HepG2 (cell line): ENCODE measurements around the gene KXD1. TPM values are rescaled to one million over a fixed set of nuclear protein-coding genes. Genes with fewer than 3 reads are reported as not detected.
"Not testable (repeated sequence)": the region's sequence is repeated elsewhere in the genome, so short reads cannot be mapped to it uniquely, and the experiment has no call there.

Source experiments
- ATAC-seq: fragments of 200-7000 bp; cut with Tn5 transposase; 3 replicates; pipeline ENCODE4 v1.9.1; 2020; ENCODE audit warnings: mild to moderate bottlenecking, moderate library complexity
- BruUV-seq: library from RNA; stranded (reverse); fragments of 400-500 nt; replicated peaks from 2 replicates; lab custom pipeline; 2021; lab: Mats Ljungman, UMichigan
- CTCF ChIA-PET: fragments of 300-600 bp; formaldehyde crosslinking; extraction: SDS; loops from one replicate; lab custom pipeline; 2021; ENCODE audit warnings: low total read pairs, inconsistent platforms, low intra/inter-chr PET ratio; lab: Yijun Ruan, JAX
- POLR2A ChIA-PET: fragments of 350-600 bp; sonication (Branson Sonifier 250); formaldehyde crosslinking; loops from one replicate; lab custom pipeline; 2020; ENCODE audit warnings: antibody characterized with exemption, inconsistent platforms; lab: Yijun Ruan, JAX
- DNase-seq: peaks from one replicate; pipeline ENCODE4 v3.0.0-alpha.2; 2015; ENCODE audit warnings: low spot score
- FAIRE-seq: peaks from 3 replicates; lab custom pipeline; 2011; peaks lifted over from hg19 to GRCh38; lab: Jason Lieb, UNC
- H2AFZ ChIP-seq: one replicate; pipeline ENCODE4 v1.6.1; 2011; ENCODE audit warnings: low read length, inconsistent platforms
- H3K27ac ChIP-seq: fragments of 300-600 bp; 3 replicates; pipeline ENCODE4 v1.8.0; 2011; ENCODE audit warnings: mixed run types, mild to moderate bottlenecking, mixed read lengths, low read length, inconsistent platforms; ENCODE audit not compliant: insufficient read depth; ENCODE audit errors: extremely low read length
- H3K27me3 ChIP-seq, 2 experiments: fragments of 200-600 bp in 1 of 2; 2 replicates in 1 of 2; 3 replicates in 1 of 2; pipeline versions ENCODE4 v1.6.0 to v1.8.0; 2011; ENCODE audit warnings: low read length in 2 of 2, mild to moderate bottlenecking in 2 of 2, moderate library complexity in 2 of 2, inconsistent platforms in 1 of 2; ENCODE audit not compliant: insufficient read depth in 2 of 2, control insufficient read depth in 1 of 2
- H3K36me3 ChIP-seq, 2 experiments: fragments of 200-600 bp in 1 of 2; replicated peaks in 1 of 2; 2 replicates in 1 of 2; 3 replicates in 1 of 2; pipeline versions ENCODE4 v1.5.1 to v1.8.0; 2011; ENCODE audit warnings: low read length in 2 of 2, inconsistent platforms in 1 of 2; ENCODE audit not compliant: insufficient read depth in 2 of 2, control insufficient read depth in 1 of 2
- H3K4me1 ChIP-seq: 2 replicates; pipeline ENCODE4 v1.5.1; 2012; ENCODE audit warnings: low read length, inconsistent platforms; ENCODE audit not compliant: insufficient read depth
- H3K4me2 ChIP-seq: 2 replicates; pipeline ENCODE4 v1.6.0; 2011; ENCODE audit warnings: low read depth, low read length, inconsistent platforms
- H3K4me3 ChIP-seq, 3 experiments: fragments of 200-600 bp in 1 of 3; sonication (generic), shearing (Covaris generic) in 1 of 3; replicated peaks in 1 of 3; 2 replicates each; pipeline ENCODE4 v1.5.1; 2011 to 2016; ENCODE audit warnings: low read length in 3 of 3, inconsistent platforms in 2 of 3, low read depth in 2 of 3, mild to moderate bottlenecking in 2 of 3, control low read depth in 1 of 3, mixed read lengths in 1 of 3; ENCODE audit not compliant: insufficient read depth in 1 of 3
- H3K79me2 ChIP-seq: one replicate; pipeline ENCODE4 v1.6.1; 2011; ENCODE audit warnings: low read length, inconsistent platforms; ENCODE audit not compliant: insufficient read depth
- H3K9ac ChIP-seq: 2 replicates; pipeline ENCODE4 v1.6.0; 2011; ENCODE audit warnings: mild to moderate bottlenecking, low read depth, low read length, inconsistent platforms; ENCODE audit not compliant: insufficient read depth
- H3K9me3 ChIP-seq: 2 replicates; pipeline ENCODE4 v1.5.1; 2012; ENCODE audit warnings: mild to moderate bottlenecking, low read length
- H4K20me1 ChIP-seq: 2 replicates; pipeline ENCODE4 v1.6.0; 2011; ENCODE audit warnings: inconsistent platforms, mild to moderate bottlenecking, low read length, moderate library complexity; ENCODE audit not compliant: insufficient read depth
- AGO1 ChIP-seq: fragments of 200-400 bp; formaldehyde crosslinking; IDR thresholded peaks from 2 replicates; pipeline ENCODE4 v1.6.1; 2017; ENCODE audit warnings: mild to moderate bottlenecking, low read depth, low read length, moderate library complexity; ENCODE audit not compliant: poor library complexity, severe bottlenecking
- AGO2 ChIP-seq: fragments of 200-400 bp; formaldehyde crosslinking; optimal IDR thresholded peaks from 2 replicates; pipeline ENCODE3; 2017; ENCODE audit warnings: mild to moderate bottlenecking, low read depth, low read length, moderate library complexity
- ARNT ChIP-seq: fragments of 450-650 bp; IDR thresholded peaks from 2 replicates; pipeline ENCODE4 v1.6.1; 2017
- CBX1 ChIP-seq: IDR thresholded peaks from one replicate; pipeline ENCODE4 v1.6.1; 2016; ENCODE audit warnings: antibody characterized with exemption, low read depth
- MBNL3 ChIP-seq: fragments of 250-450 bp; sonication (Bioruptor Pico); conservative IDR thresholded peaks from 2 replicates; pipeline ENCODE4 v1.8.0; 2022; ENCODE audit warnings: mild to moderate bottlenecking, inconsistent platforms
- PHF8 ChIP-seq: sonication (generic); formaldehyde crosslinking; IDR thresholded peaks from 2 replicates; pipeline ENCODE4 v1.5.0; 2020; ENCODE audit warnings: missing genetic modification reagents
- RAD51 ChIP-seq: fragments of 450-650 bp; IDR thresholded peaks from 2 replicates; pipeline ENCODE4 v1.6.1; 2016; ENCODE audit warnings: borderline replicate concordance
- ZEB1 ChIP-seq: IDR thresholded peaks from 2 replicates; pipeline ENCODE4 v1.6.1; 2012; ENCODE audit warnings: mild to moderate bottlenecking, low read depth, inconsistent platforms; ENCODE audit not compliant: insufficient replicate concordance
- ZNF263 ChIP-seq: sonication (generic); formaldehyde crosslinking; IDR thresholded peaks from 2 replicates; pipeline ENCODE4 v1.4.0; 2020; ENCODE audit warnings: missing genetic modification reagents
- ZSCAN12 ChIP-seq: sonication (generic); formaldehyde crosslinking; IDR thresholded peaks from 2 replicates; pipeline ENCODE4 v1.9.0; 2021; ENCODE audit warnings: mild to moderate bottlenecking, missing genetic modification reagents
- WGBS: methylation state at CpG from one replicate; pipeline ENCODE4 v1.1.6; 2017; ENCODE audit warnings: low lambda C conversion rate; 5-methylcytosine and 5-hydroxymethylcytosine counted together
- in situ Hi-C: cut with HindIII; loops from 2 replicates; pipeline ENCODE4 v1.10.0; 2017; ENCODE audit warnings: low pct_unique_long_range_greater_than_20kb; ENCODE audit not compliant: extremely low pct_ligation_motif_present
- intact Hi-C: fragments of 100-400 bp; cut with micrococcal nuclease; formaldehyde crosslinking; loops from one replicate; pipeline ENCODE4 v1.10.0; 2022; ENCODE audit not compliant: unreplicated experiment
- polyA plus RNA-seq, 8 experiments: library from polyadenylated mRNA; depleted of rRNA in 3 of 8; stranded (reverse) in 7 of 8; unstranded in 1 of 8; fragments of >200 nt; fragmentation: Illumina TruSeq in 4 of 8; extraction: Trizol in 4 of 8; gene quantifications; 2 replicates each; pipeline versions ENCODE4 v1.2.1 to v1.2.3, GENCODE V29; 2011 to 2016; ENCODE audit warnings: low read depth in 4 of 8, missing spikeins in 1 of 8, mixed read lengths in 1 of 8; ENCODE audit not compliant: insufficient read depth in 1 of 8
- total RNA-seq, 5 experiments: library from RNA; depleted of rRNA; stranded (reverse); fragments of >200 nt; fragmentation: Illumina TruSeq; extraction: Trizol; gene quantifications; 2 replicates each; pipeline ENCODE4 v1.2.3, GENCODE V29; 2016; ENCODE audit warnings: low read depth in 1 of 5
- TF ChIP-seq, protein P1 (sequence below): sonication (generic); formaldehyde crosslinking; IDR thresholded peaks from 2 replicates; pipeline ENCODE4 v1.4.0; 2020; ENCODE audit warnings: missing genetic modification reagents
- TF ChIP-seq, protein P2 (sequence below): sonication (generic); formaldehyde crosslinking; conservative IDR thresholded peaks from 2 replicates; pipeline ENCODE4 v1.4.0; 2020; ENCODE audit warnings: missing genetic modification reagents
- TF ChIP-seq, protein P3 (sequence below): sonication (generic); formaldehyde crosslinking; IDR thresholded peaks from 2 replicates; pipeline ENCODE4 v1.9.0; 2021; ENCODE audit warnings: missing genetic modification reagents, mild to moderate bottlenecking, borderline replicate concordance

Gene KXD1
- total and polyA plus RNA-seq, 2 of the 13 experiments (the other 11 are each of a cell fraction or from before 2014, with no cell fraction given): 44.6 to 143 TPM

DNA sequence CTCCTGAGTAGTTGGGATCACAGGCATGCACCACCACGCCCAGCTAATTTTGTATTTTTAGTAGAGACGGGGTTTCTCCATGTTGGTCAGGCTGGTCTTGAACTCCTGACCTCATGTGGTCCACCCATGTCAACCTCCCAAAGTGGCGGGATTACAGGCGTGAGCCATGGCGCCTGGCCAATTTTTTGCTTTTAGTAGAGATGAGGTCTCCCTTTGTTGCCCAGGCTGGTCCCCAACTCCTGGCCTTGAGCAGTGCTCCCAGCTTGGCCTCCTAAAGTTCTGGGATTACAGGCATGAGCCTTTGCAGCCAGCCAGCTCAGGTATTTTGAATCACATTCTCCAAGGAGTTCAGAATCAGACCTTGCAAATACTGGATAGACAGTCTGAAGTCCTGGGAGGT is 35.1 kb downstream of the KXD1 start:
- WGBS: 97% methylated on average over 5 of the region's 5 CpGs
- BruUV-seq, intact Hi-C loops, H3K4me3 ChIP-seq, ATAC-seq, CTCF ChIA-PET, H3K27ac ChIP-seq, H3K79me2 ChIP-seq, DNase-seq, FAIRE-seq, H3K9ac ChIP-seq, H3K27me3 ChIP-seq, H3K4me2 ChIP-seq, H2AFZ ChIP-seq, POLR2A ChIA-PET, H4K20me1 ChIP-seq, H3K9me3 ChIP-seq: not testable (repeated sequence)
- peaks cover 4 to 28% of the 10 kb centered on the region in 2 experiments; a peak in 4 of 5 replicates for H3K36me3 ChIP-seq
- peaks cover 16% of the 10 kb centered on the region for H3K4me1 ChIP-seq
- in situ Hi-C loops: loop anchor here (5.0 kb wide), 1 partner anchor 85 kb away; no protein-coding TSS in a partner anchor
- TF ChIP-seq, protein P1, sequence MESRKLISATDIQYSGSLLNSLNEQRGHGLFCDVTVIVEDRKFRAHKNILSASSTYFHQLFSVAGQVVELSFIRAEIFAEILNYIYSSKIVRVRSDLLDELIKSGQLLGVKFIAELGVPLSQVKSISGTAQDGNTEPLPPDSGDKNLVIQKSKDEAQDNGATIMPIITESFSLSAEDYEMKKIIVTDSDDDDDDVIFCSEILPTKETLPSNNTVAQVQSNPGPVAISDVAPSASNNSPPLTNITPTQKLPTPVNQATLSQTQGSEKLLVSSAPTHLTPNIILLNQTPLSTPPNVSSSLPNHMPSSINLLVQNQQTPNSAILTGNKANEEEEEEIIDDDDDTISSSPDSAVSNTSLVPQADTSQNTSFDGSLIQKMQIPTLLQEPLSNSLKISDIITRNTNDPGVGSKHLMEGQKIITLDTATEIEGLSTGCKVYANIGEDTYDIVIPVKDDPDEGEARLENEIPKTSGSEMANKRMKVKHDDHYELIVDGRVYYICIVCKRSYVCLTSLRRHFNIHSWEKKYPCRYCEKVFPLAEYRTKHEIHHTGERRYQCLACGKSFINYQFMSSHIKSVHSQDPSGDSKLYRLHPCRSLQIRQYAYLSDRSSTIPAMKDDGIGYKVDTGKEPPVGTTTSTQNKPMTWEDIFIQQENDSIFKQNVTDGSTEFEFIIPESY: peak; percentile 92
- peak; percentile 90 for TF ChIP-seq ZNF263 (CRISPR knock-in tag)

DNA sequence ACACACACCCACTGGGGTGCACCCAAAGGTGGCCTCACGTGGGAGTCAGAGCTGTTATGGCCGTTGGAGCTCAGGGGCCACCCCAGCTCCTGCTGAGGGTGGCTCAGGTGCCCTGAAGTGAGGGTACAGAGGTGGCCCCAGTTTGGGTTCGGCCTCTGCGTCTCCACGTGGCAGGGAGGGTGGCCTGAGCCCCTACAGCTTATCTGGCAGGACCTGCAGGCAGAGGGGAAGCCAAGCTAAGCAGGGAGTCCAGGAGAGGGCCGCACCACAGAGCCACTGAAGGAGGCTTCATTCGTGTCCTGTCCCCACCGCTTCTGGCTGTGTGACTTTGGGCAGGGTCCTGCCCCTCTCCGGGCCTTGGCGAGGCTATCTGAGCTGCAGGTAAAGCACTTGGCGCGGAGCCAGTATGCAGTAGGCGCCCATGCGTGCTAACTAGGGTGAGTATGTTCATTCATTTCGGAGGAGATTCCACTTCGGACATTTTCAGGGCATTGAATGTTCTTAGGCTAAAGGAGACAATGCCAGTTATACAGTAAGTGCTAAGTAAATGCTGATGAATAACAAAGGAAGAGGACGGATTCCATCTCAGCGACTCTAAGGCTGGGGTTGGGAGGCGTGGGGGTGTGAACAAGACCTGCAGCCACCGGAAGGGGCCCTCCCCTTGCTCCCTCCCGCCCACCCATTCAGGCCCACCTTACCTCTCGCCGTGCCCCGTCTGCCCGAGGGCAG is 35.9 kb downstream of the KXD1 start:
- FAIRE-seq: no peak
- ChIA-PET CTCF (no interaction called here), POLR2A (no interaction called here)
- TSS peak; percentile 22 for BruUV-seq
- no peak for ATAC-seq
- peaks cover 16% of the 10 kb centered on the region for H3K4me1 ChIP-seq
- intact Hi-C loops (no loop called here), in situ Hi-C loops (loop anchor here (5.0 kb wide), 1 partner anchor 84 kb away; no protein-coding TSS in a partner anchor)
- no peak overlapping the region for H3K4me3 ChIP-seq
- H3K4me2 ChIP-seq: no peak overlapping the region
- H3K79me2 ChIP-seq: no peaks in the 10 kb centered on the region
- 0 out of 2 replicates have a peak, but pooled peaks cover 2% of the 10 kb centered on the region for H4K20me1 ChIP-seq
- no peak for DNase-seq
- WGBS: 93% methylated on average over 16 of the region's 25 CpGs
- H3K9me3 ChIP-seq: no peaks in the 10 kb centered on the region
- no peak overlapping the region for H2AFZ ChIP-seq
- no peak overlapping the region for H3K9ac ChIP-seq
- H3K27me3 ChIP-seq: no peaks in the 10 kb centered on the region
- no peak overlapping the region for H3K27ac ChIP-seq
- H3K36me3 ChIP-seq: peaks cover 8 to 32% of the 10 kb centered on the region in 2 experiments; a peak in 4 of 5 replicates
- no peak for TF ChIP-seq CBX1
- no peak for TF ChIP-seq ZSCAN12 (CRISPR knock-in tag)
- TF ChIP-seq, protein P2, sequence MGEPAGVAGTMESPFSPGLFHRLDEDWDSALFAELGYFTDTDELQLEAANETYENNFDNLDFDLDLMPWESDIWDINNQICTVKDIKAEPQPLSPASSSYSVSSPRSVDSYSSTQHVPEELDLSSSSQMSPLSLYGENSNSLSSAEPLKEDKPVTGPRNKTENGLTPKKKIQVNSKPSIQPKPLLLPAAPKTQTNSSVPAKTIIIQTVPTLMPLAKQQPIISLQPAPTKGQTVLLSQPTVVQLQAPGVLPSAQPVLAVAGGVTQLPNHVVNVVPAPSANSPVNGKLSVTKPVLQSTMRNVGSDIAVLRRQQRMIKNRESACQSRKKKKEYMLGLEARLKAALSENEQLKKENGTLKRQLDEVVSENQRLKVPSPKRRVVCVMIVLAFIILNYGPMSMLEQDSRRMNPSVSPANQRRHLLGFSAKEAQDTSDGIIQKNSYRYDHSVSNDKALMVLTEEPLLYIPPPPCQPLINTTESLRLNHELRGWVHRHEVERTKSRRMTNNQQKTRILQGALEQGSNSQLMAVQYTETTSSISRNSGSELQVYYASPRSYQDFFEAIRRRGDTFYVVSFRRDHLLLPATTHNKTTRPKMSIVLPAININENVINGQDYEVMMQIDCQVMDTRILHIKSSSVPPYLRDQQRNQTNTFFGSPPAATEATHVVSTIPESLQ (CRISPR knock-in tag): no peak
- peak; percentile 92 for TF ChIP-seq AGO2
- no peak for TF ChIP-seq PHF8
- TF ChIP-seq ZEB1: no peak
- TF ChIP-seq AGO1: peak; percentile 44
- TF ChIP-seq RAD51: no peak
- TF ChIP-seq MBNL3 (CRISPR knock-in tag): no peak
- TF ChIP-seq, protein P3, sequence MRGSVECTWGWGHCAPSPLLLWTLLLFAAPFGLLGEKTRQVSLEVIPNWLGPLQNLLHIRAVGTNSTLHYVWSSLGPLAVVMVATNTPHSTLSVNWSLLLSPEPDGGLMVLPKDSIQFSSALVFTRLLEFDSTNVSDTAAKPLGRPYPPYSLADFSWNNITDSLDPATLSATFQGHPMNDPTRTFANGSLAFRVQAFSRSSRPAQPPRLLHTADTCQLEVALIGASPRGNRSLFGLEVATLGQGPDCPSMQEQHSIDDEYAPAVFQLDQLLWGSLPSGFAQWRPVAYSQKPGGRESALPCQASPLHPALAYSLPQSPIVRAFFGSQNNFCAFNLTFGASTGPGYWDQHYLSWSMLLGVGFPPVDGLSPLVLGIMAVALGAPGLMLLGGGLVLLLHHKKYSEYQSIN: no peak
- TF ChIP-seq ARNT: no peak
